K562 (cell line): ENCODE data around the gene PSMD13. TPM values are rescaled to one million over a fixed set of nuclear protein-coding genes. Genes with fewer than 3 reads are reported as not detected.

Source experiments
- CHD2 ChIP-seq: IDR thresholded peaks from 2 replicates; pipeline ENCODE4 v1.6.1; 2011; ENCODE audit warnings: low read depth, low read length
- EP400 ChIP-seq: fragments of 450-650 bp; IDR thresholded peaks from 2 replicates; pipeline ENCODE4 v1.6.1; 2017; ENCODE audit warnings: antibody characterized with exemption, mild to moderate bottlenecking, moderate library complexity
- HMG20A ChIP-seq: fragments of 450-650 bp; formaldehyde crosslinking; conservative IDR thresholded peaks from 2 replicates; pipeline ENCODE4 v1.4.0; 2020; ENCODE audit warnings: mild to moderate bottlenecking, mixed read lengths
- KDM4B ChIP-seq, 2 experiments: fragments of 450-650 bp in 1 of 2; sonication (generic) in 1 of 2; IDR thresholded peaks; 2 replicates each; pipeline ENCODE4 v1.6.1; 2016 to 2017; ENCODE audit warnings: borderline replicate concordance in 2 of 2, antibody characterized with exemption in 1 of 2, low read depth in 1 of 2, mild to moderate bottlenecking in 1 of 2
- NFE2 ChIP-seq: IDR thresholded peaks from 2 replicates; pipeline ENCODE4 v1.6.1; 2014; ENCODE audit warnings: antibody characterized with exemption, low read depth
- NR2C2 ChIP-seq, 2 experiments: fragments of 200-800 bp in 1 of 2; sonication (Bioruptor generic) in 1 of 2; sonication (generic) in 1 of 2; formaldehyde crosslinking in 1 of 2; IDR thresholded peaks; 2 replicates each; pipeline versions ENCODE4 v1.6.1 to v1.8.0; 2016 to 2022; ENCODE audit warnings: mild to moderate bottlenecking in 1 of 2, missing compliant biosample characterization in 1 of 2, missing genetic modification characterization in 1 of 2, missing genetic modification reagents in 1 of 2
- PHB2 ChIP-seq: fragments of 450-650 bp; IDR thresholded peaks from 2 replicates; pipeline ENCODE4 v1.6.1; 2017; ENCODE audit warnings: low read depth
- POLR2G ChIP-seq: fragments of 200-400 bp; formaldehyde crosslinking; IDR thresholded peaks from 2 replicates; pipeline ENCODE4 v1.6.1; 2017; ENCODE audit warnings: low read depth, mild to moderate bottlenecking, antibody characterized with exemption, low read length, moderate library complexity
- PRPF4 ChIP-seq: fragments of 200-400 bp; formaldehyde crosslinking; IDR thresholded peaks from one replicate; pipeline ENCODE4 v1.6.1; 2017; ENCODE audit warnings: low read length, low read depth, mild to moderate bottlenecking; ENCODE audit not compliant: insufficient read depth, poor library complexity, severe bottlenecking
- PTTG1 ChIP-seq: fragments of 450-650 bp; IDR thresholded peaks from 2 replicates; pipeline ENCODE4 v1.6.1; 2016; ENCODE audit warnings: low read depth, mild to moderate bottlenecking, missing genetic modification characterization, missing compliant biosample characterization
- PURB ChIP-seq: sonication (generic); formaldehyde crosslinking; IDR thresholded peaks from 2 replicates; pipeline ENCODE4 v1.9.0; 2021; ENCODE audit warnings: low read depth, mild to moderate bottlenecking, missing genetic modification reagents
- RBM25 ChIP-seq: fragments of 200-400 bp; formaldehyde crosslinking; IDR thresholded peaks from 2 replicates; pipeline ENCODE4 v1.6.1; 2018; ENCODE audit warnings: low read length, low read depth, moderate library complexity; ENCODE audit not compliant: severe bottlenecking
- SRF ChIP-seq, 2 experiments: fragments of 250-450, 450-650 bp in 1 of 2; sonication (Bioruptor Pico) in 1 of 2; sonication (generic) in 1 of 2; formaldehyde crosslinking; IDR thresholded peaks; 2 replicates each; pipeline versions ENCODE4 v1.5.0 to v1.5.1; 2020 to 2022; ENCODE audit warnings: mild to moderate bottlenecking in 1 of 2, missing genetic modification reagents in 1 of 2
- ZNF12 ChIP-seq: sonication (generic); formaldehyde crosslinking; IDR thresholded peaks from 2 replicates; pipeline ENCODE4 v1.4.0; 2020; ENCODE audit warnings: mild to moderate bottlenecking, missing genetic modification reagents
- ZNF785 ChIP-seq: fragments of 250-450 bp; sonication (Bioruptor Pico); IDR thresholded peaks from 2 replicates; pipeline ENCODE4 v1.4.0; 2020; ENCODE audit warnings: mild to moderate bottlenecking
- polyA plus RNA-seq, 8 experiments: library from polyadenylated mRNA; depleted of rRNA in 4 of 8; stranded (reverse) in 5 of 8; unstranded in 3 of 8; fragments of >200 nt; fragmentation: Nextera tagmentation in 2 of 8; fragmentation: Illumina TruSeq in 1 of 8; extraction: Ambion mirVana in 2 of 8; extraction: Trizol in 1 of 8; gene quantifications; 2 replicates each; pipeline versions ENCODE4 v1.2.1 to v1.2.3, GENCODE V29; 2011 to 2014; ENCODE audit warnings: inconsistent platforms in 1 of 8, missing spikeins in 1 of 8
- total RNA-seq, 7 experiments: library from RNA; depleted of rRNA in 6 of 7; stranded (reverse); fragments of >200 nt in 6 of 7; fragmentation: Illumina TruSeq in 2 of 7; extraction: Trizol in 2 of 7; gene quantifications; 2 replicates each; pipeline versions ENCODE4 v1.2.1 to v1.2.3, GENCODE V29; 2011 to 2021; ENCODE audit warnings: low replicate concordance in 1 of 7
- TF ChIP-seq, protein P1 (sequence below): sonication (generic); formaldehyde crosslinking; IDR thresholded peaks from 2 replicates; pipeline ENCODE4 v1.8.0; 2022; ENCODE audit warnings: missing genetic modification reagents, mild to moderate bottlenecking, moderate library complexity, borderline replicate concordance
- TF ChIP-seq, protein P2 (sequence below): fragments of 250-450 bp; sonication (Bioruptor Pico); IDR thresholded peaks from 2 replicates; pipeline ENCODE4 v1.5.0; 2021; ENCODE audit warnings: mild to moderate bottlenecking, borderline replicate concordance
- TF ChIP-seq, protein P3 (sequence below): fragments of 250-450 bp; sonication (Bioruptor Pico); IDR thresholded peaks from 2 replicates; pipeline ENCODE4 v1.8.0; 2021; ENCODE audit warnings: borderline replicate concordance, mild to moderate bottlenecking, moderate library complexity; ENCODE audit not compliant: poor library complexity, severe bottlenecking
- TF ChIP-seq, protein P4 (sequence below): fragments of 250-450 bp; sonication (Bioruptor Pico); IDR thresholded peaks from 2 replicates; pipeline ENCODE4 v1.8.0; 2022; ENCODE audit warnings: inconsistent platforms

Gene PSMD13
- total and polyA plus RNA-seq, 9 of the 15 experiments (the other 6 are each of a cell fraction or from before 2014, with no cell fraction given) = 185 to 383 (median 267) TPM

DNA sequence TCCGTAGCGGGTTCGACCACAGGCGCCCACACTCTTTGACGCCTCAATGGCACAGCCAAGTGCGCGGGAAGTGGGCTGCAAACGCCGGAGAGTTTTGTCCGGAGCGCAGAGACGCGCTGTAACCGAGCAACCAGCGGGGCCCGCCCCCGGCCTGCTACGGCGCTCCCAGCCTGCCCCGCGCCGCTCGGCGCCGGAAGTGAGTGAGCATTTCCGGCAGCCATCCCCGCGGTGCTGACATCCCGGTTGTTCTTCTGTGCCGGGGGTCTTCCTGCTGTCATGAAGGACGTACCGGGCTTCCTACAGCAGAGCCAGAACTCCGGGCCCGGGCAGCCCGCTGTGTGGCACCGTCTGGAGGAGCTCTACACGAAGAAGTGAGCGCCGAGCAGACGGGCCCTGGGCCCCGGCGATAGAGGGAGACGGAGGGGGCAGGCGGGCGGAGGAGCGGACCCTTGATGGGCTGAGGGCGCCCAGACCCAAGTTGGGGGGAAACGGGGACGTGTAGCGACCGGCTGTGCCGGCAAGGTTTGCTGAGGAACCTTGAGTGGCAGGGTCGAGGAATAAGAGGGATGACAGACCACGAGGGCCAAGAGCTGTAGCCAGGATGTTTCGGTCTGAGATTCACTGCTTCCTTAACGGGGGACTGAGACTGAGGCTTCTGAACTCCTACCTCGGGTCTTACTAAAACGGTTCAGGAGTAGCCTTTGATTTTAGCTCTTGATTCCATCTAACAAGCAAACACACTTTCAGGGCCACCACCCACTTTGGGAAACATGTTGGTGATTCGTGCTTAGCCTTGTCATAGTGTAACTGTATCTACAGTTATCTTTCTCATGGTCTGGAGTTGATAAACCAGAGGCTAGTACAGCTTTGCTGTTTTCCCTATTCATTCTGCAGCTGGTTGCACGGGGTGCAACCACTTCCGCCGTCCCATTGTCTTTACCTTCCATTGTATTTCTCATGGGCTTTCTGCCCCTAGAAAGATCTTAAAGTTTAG, at the start of gene PSMD13 (continued):
- TF ChIP-seq, protein P1, sequence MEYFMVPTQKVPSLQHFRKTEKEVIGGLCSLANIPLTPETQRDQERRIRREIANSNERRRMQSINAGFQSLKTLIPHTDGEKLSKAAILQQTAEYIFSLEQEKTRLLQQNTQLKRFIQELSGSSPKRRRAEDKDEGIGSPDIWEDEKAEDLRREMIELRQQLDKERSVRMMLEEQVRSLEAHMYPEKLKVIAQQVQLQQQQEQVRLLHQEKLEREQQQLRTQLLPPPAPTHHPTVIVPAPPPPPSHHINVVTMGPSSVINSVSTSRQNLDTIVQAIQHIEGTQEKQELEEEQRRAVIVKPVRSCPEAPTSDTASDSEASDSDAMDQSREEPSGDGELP (CRISPR knock-in tag) = peak; percentile 72
- TF ChIP-seq PURB = no peak
- no peak for TF ChIP-seq PRPF4
- TF ChIP-seq, protein P2, sequence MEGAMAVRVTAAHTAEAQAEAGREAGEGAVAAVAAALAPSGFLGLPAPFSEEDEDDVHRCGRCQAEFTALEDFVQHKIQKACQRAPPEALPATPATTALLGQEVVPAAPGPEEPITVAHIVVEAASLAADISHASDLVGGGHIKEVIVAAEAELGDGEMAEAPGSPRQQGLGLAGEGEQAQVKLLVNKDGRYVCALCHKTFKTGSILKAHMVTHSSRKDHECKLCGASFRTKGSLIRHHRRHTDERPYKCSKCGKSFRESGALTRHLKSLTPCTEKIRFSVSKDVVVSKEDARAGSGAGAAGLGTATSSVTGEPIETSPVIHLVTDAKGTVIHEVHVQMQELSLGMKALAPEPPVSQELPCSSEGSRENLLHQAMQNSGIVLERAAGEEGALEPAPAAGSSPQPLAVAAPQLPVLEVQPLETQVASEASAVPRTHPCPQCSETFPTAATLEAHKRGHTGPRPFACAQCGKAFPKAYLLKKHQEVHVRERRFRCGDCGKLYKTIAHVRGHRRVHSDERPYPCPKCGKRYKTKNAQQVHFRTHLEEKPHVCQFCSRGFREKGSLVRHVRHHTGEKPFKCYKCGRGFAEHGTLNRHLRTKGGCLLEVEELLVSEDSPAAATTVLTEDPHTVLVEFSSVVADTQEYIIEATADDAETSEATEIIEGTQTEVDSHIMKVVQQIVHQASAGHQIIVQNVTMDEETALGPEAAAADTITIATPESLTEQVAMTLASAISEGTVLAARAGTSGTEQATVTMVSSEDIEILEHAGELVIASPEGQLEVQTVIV (CRISPR knock-in tag) = no peak
- no peak for TF ChIP-seq RBM25
- TF ChIP-seq, protein P3, sequence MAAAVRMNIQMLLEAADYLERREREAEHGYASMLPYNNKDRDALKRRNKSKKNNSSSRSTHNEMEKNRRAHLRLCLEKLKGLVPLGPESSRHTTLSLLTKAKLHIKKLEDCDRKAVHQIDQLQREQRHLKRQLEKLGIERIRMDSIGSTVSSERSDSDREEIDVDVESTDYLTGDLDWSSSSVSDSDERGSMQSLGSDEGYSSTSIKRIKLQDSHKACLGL = no peak
- peak in 1 of 2 experiments; percentile 67; a peak in 1 of 4 replicates for TF ChIP-seq KDM4B (IDR thresholded peaks at IDR 0.05; ENCODE audit: borderline replicate concordance in 2 of 2, low read depth in 1 of 2)
- no peak for TF ChIP-seq PHB2
- TF ChIP-seq ZNF785 (CRISPR knock-in tag) = no peak
- no peak for TF ChIP-seq HMG20A (CRISPR knock-in tag)
- peak; percentile 79; the same call in 1 of the 2 replicates for TF ChIP-seq EP400
- 0 out of 2 replicates have a peak, but pooled peaks have one; percentile 16 for TF ChIP-seq ZNF12
- no peak for TF ChIP-seq PTTG1 (tag)
- TF ChIP-seq NFE2 = peak; percentile 54
- TF ChIP-seq NR2C2 (CRISPR knock-in tag; IDR thresholded peaks at IDR 0.05) = peak; percentile 9; the same call in 1 of the 2 replicates
- TF ChIP-seq NR2C2 (tag; IDR thresholded peaks at IDR 0.05) = peak; percentile 92
- TF ChIP-seq, protein P4, sequence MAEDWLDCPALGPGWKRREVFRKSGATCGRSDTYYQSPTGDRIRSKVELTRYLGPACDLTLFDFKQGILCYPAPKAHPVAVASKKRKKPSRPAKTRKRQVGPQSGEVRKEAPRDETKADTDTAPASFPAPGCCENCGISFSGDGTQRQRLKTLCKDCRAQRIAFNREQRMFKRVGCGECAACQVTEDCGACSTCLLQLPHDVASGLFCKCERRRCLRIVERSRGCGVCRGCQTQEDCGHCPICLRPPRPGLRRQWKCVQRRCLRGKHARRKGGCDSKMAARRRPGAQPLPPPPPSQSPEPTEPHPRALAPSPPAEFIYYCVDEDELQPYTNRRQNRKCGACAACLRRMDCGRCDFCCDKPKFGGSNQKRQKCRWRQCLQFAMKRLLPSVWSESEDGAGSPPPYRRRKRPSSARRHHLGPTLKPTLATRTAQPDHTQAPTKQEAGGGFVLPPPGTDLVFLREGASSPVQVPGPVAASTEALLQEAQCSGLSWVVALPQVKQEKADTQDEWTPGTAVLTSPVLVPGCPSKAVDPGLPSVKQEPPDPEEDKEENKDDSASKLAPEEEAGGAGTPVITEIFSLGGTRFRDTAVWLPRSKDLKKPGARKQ (CRISPR knock-in tag) = no peak
- TF ChIP-seq SRF (CRISPR knock-in tag; IDR thresholded peaks at IDR 0.05) = peak in 1 of 2 experiments; percentile 44; a peak in 1 of 4 replicates
- TF ChIP-seq CHD2 = no peak
- TF ChIP-seq POLR2G = peak; percentile 86
